ENCODE data around the gene IRF2BP2.

The IRF2BP2 gene

DNA sequence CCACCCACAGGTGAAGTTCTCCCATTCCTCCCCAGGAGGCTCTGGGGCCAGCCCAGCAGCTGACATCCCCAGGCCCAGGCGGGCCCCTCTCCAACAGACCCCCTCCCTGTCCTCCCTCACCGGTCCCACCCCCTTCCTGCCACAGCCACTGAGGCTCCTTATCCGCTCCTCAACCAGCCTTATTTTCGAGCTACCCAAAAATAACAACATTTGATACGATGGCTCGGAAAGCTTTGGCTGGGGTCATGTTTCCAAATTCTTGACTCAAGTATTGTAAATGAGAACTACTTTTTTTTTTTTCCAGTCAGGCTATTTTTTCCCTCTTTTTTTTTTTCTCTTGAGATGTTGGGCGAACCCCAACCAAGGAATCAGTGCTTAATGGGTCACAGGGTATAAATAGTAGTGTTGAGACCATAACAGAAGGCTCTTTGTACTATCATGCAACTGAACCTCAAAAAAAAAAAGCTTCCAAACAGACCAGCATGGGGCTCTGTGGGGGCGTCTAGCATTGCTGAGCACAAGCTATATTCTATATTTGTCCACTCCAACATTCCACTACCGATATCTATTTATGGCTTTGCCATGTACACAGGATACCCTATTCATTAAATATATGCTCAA lies 27.2 kb downstream of the IRF2BP2 start:
- no peak for DNase-seq

GRCh38 chr1:234582186-234582585 lies 27.8 kb downstream of the IRF2BP2 start:
- no peak for DNase-seq

DNA sequence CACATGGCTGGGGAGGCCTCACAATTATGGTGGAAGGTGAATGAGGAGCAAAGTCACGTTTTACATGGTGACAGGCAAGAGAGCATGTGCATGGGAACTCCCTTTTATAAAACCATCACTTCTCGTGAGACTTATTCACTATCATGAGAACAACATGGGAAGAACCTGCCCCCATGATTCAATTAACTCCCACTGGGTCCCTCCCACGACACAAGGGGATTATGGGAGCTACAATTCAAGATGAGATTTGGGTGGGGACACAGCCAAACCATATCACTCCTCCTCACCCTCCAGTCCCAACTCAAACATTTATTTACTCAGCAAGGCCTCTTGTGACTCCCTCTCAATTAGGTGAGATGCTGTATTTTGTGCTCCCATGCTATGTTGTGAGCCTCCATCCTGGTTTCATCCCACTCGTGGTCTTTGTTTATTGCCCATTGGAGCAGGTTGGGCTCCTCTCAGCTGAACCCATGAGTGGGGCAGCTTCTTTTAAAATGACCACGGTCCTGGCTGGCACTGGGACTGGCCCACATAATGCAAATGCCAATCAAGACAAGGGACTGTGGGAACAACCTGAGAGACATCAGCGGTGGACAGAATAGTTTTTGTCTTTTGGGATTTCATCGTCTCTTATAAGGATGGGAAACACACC lies 28.8 kb downstream of the IRF2BP2 start:
- no peak for DNase-seq

GRCh38 chr1:234579967-234580366 lies 30.0 kb downstream of the IRF2BP2 start:
- no peak for DNase-seq

DNA sequence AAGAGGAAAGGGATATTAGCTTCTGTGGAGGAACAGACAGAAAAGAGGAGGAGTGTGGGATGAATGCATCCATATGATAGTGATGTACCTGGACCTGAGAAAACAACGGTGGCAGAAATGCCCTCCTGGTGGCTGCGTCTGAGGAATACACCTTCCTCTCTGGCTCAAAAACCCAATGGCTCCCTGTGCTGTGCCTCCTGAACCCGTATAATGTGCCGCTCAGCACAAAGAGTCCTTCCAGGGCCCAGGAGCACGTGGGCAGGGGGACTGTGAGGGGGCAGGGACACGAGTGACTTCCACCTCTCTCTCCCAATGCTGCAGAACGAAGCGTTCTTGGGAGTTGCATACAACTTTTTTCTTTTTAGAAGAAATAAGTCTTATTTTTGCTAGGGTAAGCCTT lies 31.2 kb downstream of the IRF2BP2 start:
- DNase-seq = no peak

GRCh38 chr1:234578087-234578486 lies 31.9 kb downstream of the IRF2BP2 start:
- no peak for DNase-seq

DNA sequence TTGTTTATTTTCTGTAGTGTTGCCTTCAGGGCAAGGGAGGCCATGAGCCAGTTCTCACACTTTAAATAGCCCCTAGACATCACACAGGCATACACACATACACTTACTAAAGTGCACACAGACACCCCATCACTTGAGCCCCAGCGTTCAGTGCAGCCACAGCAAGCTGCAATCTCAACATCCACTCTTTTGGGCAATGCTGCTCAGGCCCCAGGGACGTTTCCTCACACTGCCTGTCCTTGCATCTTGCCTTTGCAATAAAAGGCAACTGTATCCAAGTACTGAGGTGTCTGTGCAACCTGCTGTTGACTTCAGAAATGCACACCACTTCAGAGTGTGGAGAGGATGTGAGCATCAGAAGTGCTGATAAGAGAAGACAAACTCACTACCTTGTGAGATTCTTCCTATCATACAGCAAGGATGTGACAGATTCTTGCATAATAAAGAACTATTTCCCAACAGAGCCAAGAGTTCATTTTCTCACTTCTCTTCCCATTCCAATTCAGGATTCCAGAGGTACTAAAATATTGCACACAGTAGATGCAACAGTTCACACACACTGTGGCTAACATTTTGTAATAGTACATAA lies 36.2 kb downstream of the IRF2BP2 start:
- DNase-seq = no peak

DNA sequence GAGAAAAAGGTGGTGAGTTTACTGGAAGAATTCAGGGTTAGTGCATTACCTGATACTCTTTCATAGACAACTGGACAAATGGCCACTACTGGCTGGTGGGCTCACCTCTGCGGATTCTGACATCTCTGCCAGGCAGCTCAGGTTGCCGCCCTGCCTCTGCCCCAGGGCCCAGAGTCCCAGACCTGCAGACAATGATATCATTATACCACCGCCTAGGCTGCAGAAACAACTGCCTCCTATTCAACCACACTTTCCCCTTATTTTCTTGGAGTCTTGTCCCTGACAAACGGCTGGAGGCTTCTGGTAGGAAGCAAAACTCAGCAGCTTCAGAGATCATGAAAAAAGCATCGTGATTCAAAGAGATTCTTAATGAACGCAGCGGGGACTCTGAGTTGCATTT lies 37.0 kb downstream of the IRF2BP2 start:
- DNase-seq = no peak

- no peak for DNase-seq
These were observed 38.3 kb downstream of the IRF2BP2 start for GRCh38 chr1:234571702-234572101.

GRCh38 chr1:234570329-234571120 lies 39.5 kb downstream of the IRF2BP2 start:
- no peak for DNase-seq

DNA sequence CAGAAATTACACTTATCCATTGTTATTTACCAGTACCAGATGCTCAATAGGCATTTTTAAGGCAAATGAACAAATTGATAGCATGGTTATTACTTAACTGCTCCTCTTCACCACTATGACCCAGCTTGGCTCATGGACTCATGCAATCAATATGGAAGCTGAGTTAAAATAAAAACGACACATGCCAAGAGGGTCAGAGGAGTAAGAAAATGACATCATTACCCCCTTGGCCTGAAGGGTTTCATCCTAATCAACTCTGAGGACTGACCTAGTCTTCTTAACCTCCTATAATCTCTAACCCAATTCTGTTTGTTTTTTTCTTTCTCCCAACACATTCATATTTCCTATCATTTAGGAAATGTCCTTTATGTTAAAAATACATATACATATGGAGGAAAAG lies 41.6 kb downstream of the IRF2BP2 start:
- DNase-seq = no peak

DNA sequence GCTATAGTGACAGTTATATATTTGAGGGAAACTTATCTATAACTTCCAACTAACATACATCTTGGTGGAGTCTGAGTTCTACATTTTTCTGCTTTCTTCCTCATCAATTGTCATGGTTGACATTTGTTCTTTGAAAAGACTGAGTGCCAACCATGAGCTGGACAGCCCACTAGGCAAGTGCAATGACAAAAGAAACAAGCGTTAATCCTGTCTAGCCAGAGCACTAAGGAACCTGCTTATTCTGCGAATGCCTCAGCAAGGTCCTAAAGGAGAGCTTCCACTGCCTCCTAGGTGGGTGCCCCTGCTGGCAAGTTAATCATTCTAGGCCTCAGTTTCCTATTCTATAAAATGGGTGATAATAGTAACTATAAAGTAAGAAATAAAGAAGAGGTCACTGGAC lies 44.8 kb downstream of the IRF2BP2 start:
- DNase-seq = no peak

DNA sequence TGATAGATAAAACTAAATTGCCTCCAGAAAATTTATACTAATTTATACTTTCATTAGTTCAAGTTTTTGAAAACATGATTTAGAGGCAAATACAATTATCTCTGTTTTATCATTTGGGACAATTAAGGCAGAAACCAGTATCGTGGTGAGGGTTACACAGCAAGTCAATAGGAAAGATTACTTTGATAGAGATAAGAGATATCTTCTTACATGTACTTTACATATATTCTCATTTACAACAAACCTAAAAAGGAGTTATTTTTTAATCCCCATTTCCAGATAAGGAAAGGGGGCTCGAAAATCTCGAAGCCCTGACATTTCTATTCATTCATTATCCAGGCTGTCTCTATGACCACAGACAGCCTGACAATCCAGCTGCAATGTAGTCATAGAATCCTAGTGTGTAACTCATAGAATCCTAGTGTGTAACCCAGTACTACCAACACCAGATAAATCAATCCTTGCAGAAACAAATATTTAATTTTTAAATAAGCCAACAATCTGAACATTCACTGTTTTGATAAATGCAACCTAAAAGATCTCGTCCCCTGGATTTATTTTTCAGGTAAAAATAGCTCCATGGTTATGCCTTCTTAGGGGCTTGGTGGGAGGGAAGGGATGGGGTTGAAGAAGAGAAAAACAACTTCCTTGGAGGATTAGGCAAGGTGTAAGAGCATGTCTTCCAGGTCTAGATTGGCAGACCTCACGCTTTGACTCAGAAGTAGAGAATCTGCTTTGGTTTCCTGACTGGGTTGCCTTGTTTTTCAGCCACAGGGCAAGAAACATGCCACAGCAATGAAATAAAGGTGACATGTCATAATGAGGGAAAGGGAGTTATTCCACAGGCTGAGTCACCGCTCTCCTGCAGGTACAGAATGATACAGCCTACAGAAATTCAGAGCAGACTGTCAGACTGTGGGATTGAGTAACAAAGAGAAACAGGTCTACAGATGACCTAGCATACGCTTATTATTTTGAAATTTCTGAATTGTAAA lies 45.6 kb downstream of the IRF2BP2 start:
- DNase-seq = no peak

DNA sequence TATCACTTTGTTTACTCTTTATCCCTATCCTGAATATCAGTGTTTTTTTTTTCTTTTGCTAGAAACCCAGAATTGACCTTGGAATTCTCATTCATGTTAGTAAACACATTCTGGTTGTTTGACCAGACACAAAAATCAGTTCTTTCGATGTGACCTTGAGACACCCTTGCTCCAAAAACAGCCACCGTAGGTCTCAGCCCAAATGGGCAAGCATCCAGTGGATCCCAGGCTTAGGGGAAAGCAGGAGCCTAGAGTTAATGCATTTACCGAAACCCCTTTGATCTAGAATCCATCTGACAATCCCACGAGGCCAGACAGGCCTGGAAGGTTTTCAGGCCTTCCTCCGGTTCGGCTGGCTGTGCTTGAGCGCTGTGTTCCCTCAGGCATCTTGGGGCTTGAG lies 47.6 kb downstream of the IRF2BP2 start:
- DNase-seq = no peak

- no peak for DNase-seq
These were observed 48.7 kb downstream of the IRF2BP2 start for GRCh38 chr1:234561319-234561718.

DNA sequence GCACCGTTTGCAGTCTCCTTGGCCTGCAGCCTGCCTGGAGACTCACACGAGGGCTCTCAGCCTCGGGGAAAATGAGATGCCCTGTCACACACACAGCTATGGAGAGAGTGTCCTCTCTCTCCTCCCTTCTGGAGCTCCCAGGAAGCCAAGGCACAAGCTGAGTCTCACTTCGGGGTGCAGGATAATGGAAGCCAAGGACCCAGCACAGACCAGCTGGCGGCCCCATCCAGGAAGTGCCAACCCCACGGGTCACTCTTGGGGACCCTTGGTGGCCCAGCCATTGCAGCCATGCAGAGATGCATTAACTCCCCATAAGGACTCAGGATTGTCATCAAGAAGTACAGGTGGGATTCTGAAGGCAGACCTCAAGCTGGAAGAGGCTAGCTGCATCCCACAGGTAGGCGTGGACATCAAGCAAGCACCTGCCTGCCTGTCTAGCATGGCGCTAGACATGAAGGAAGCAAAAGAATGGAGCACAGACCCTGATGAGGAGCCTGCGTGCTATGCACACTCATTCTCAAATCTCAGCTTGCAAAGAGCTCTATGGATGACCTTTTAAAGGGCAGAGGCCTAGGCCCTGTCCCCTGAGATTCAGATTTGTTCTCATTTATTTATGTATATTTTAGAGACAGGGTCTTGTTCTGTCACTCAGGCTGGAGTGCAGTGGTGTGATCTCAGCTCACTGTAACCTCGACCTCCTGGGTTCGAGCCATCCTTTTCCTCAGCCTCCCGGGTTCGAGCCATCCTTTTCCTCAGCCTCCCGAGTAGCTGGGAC lies 49.9 kb downstream of the IRF2BP2 start:
- DNase-seq = no peak

DNA sequence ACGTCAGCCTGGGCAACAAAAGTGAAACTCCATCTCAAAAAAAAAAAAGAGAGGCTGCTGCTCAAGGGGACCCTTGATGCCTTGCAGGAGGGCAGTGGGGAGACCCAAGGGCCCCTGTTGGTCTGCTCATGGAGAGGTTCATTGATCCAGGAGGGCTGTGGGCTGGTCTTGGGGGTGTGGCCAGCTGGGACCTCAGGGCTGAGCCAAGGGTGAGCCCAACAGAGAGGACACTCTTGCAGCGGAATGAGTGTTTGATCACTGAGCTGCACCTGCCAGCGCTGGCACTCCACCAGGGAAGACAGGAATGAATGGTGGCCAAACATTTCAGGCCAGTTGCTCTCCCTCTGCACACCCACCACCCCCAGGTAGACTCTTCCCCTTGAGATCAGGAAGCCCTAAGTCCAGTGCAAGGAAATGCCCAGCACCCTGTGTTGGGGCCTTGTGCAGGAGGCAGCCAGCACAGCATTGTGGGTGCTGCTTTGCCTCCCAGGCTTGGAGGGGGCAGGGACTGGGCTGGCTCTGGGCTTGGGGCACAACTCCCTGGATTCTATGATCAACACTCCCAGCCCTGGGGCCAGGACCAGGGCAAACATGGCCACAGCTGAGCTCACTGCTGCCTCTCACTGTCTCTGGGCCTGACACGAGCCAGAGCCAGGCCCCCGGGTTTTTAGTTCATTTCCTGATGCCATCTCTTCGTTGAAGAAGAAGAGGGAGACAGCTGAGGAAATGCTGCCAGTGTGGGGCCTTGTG lies 50.7 kb downstream of the IRF2BP2 start:
- no peak for DNase-seq

- DNase-seq = no peak
These were observed 51.6 kb downstream of the IRF2BP2 start for GRCh38 chr1:234558330-234558836.

DNA sequence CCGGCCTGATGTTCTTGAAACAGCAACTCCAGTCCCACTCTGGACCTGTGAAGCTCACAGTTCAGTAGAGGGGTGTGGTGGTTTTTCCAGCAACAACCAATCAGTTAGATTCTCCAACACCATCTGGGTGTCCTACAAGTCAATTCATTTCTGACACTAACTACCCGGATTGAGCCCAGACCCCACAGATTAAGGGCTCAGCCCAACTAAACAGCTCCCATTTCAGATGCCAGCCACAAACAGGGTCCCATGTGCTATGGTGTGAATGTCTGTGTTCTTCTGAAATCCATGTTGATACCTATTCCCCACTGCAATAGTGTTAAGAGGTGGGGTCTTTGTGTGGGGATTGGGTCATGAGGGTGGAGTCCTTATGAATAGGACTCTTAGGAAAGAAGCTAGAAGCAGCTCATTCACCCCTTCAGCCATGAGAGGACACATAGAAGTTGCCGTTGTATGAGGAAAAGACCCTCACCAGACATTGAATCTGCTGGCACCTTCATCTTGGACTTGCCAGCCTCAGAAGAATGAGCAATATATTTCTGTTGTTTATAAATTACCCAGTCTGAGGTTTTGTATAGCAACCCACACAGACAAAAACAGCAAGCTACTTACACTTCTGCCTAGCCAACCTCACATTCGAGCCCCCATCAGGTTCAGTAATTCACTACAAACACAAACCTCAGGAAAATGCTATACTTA lies 53.6 kb downstream of the IRF2BP2 start:
- DNase-seq = no peak

All from cerebellar nuclear complex (tissue), 1 donor.